SJCRH30 (cell line): ENCODE measurements around the gene RAB2B. TPM values are rescaled to one million over a fixed set of nuclear protein-coding genes. Genes with fewer than 3 reads are reported as not detected.

ENCODE experiments used
- total RNA-seq: library from RNA; depleted of rRNA; stranded (reverse); fragments of >200 nt; shearing (Covaris generic); gene quantifications from 2 replicates; pipeline ENCODE4 v1.2.3, GENCODE V29; 2014; rRNA removed

Gene RAB2B
- total RNA-seq, 1 experiment from 2014 or later: 26.3 TPM

Other genes with a start within 250 kb of the RAB2B start
- 1,205 and 1,219 TPM in 2 replicates for gene HNRNPC, start 207.5 kb downstream of the RAB2B start, total RNA-seq
- gene RPGRIP1, start 196.9 kb downstream of the RAB2B start, total RNA-seq: not detected in 2 replicates
- gene SUPT16H, start 92.9 kb downstream of the RAB2B start, total RNA-seq: 195 and 216 TPM in 2 replicates
- gene CHD8, start 20.8 kb downstream of the RAB2B start, total RNA-seq: 61.7 and 63.7 TPM in 2 replicates
- gene TOX4, start 236 bp upstream of the RAB2B start, total RNA-seq: 26.4 and 27.7 TPM in 2 replicates
- 55.1 and 56.5 TPM in 2 replicates for gene METTL3, start 34.4 kb upstream of the RAB2B start, total RNA-seq
- 16.4 and 19.7 TPM in 2 replicates for gene SALL2, start 49.4 kb upstream of the RAB2B start, total RNA-seq
- not detected in 2 replicates for gene OR10G3, start 103.1 kb upstream of the RAB2B start, total RNA-seq
- gene OR10G2, start 158.0 kb upstream of the RAB2B start, total RNA-seq: not detected in 2 replicates
- gene OR4E2, start 176.9 kb upstream of the RAB2B start, total RNA-seq: not detected in 2 replicates
- gene OR4E1, start 196.9 kb upstream of the RAB2B start, total RNA-seq: not detected in 2 replicates